HFF-Myc (cell line): ENCODE data around the gene ARRDC1.

Source experiments
- DNase-seq: peaks from one replicate; pipeline ENCODE4 v3.0.0-alpha.2; 2011; ENCODE audit warnings: low read depth; ENCODE audit errors: extremely low read depth
- H3K4me3 ChIP-seq: replicated peaks from 2 replicates; pipeline ENCODE4 v1.5.1; 2011; ENCODE audit warnings: low read depth, mild to moderate bottlenecking, control low read depth, low read length
- CTCF ChIP-seq: IDR thresholded peaks from 2 replicates; pipeline ENCODE4 v1.5.1; 2012; ENCODE audit warnings: mild to moderate bottlenecking, low read depth, low read length, control low read depth; ENCODE audit errors: missing control alignments

ARRDC1 gene

GRCh38 chr9:137604345-137605086, 970 bp upstream of the ARRDC1 start:
- no peak for DNase-seq
- no peak for TF ChIP-seq CTCF

DNA sequence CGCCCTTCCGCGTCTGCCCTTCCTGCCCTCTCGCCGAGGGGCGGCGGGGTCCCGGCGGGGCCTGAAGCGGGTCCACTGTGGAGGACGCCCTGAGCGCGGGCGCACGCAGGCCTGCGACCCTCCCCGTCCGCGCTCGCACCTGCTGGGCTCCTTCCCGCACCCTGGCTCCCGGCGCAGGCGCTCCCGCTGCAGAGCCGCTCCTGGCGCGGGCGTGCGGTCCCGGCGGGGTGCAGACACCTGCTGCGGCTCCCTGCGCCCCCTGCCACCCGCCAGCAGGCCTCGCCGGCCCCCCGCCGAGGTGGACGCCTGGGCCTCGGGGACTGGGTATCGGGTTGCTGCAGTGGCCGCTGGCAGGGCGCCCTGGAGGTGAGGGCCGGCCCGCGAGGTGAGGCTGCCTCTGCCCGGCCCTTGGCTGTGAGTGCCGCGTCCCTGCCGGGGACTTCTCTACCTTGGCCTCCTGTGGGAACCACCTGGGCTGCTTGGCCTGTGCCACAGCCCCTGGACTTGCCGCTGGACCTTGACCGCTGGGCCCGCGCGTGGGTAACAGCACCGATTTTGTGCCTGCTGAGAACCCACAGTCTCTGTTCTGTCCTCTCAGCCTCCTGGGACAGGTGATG, 627 bp downstream of the ARRDC1 start:
- peak overlapping the region; percentile 49 for H3K4me3 ChIP-seq
- no peak for TF ChIP-seq CTCF
- no peak for DNase-seq

More at GRCh38 chr9:137604345-137605086, 970 bp upstream of the ARRDC1 start:
- H3K4me3 ChIP-seq, result peak overlapping the region; percentile 24; the same call in 1 of the 2 replicates

DNA sequence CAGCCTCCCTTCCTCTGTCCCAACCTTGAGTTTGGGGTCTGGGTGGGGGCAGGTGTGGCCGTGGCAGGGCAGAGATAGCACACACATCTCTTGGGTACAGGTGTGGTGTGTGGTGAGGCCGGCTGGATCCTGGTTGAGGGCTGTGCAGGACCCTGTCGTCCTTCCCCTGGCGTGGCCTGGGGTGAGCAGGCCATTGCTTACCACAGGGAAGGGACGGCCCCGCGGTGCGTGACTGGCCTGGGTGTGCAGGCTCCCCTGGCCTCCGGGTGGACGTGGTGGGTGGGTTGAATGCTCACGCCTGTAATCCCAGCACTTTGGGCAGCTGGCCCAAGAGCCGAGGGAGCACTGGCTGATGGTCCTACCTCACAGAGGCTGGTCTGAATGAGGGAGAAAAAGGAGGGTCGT, 1.2 kb downstream of the ARRDC1 start:
- H3K4me3 ChIP-seq, result peak overlapping the region; percentile 49
- no peak for TF ChIP-seq CTCF
- DNase-seq, result no peak

GRCh38 chr9:137607141-137607857, 1.8 kb downstream of the ARRDC1 start:
- DNase-seq, result no peak
- no peak for TF ChIP-seq CTCF
- peak overlapping the region; percentile 49; the same call in 1 of the 2 replicates for H3K4me3 ChIP-seq

DNA sequence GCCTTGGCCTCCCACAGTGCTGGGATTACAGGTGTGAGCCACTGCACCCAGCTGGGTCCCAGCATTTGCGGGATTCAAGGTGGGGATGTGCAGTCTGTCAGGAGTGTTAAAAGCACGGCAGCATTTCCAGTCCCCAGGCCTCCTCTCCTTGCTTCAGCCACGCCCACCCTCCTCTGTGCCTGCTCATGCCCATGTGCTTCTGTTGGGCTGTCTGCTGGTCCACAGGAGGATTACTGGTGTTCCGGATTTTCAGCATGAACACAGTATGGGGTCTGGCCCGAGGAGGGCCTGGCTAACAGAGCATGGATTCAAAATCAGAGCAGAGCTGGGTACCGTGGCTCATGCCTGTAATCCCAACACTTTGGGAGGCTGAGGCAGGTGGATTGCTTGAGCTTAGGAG, 5.5 kb downstream of the ARRDC1 start:
- TF ChIP-seq CTCF, result no peak
- H3K4me3 ChIP-seq, result no peak overlapping the region
- DNase-seq, result no peak

DNA sequence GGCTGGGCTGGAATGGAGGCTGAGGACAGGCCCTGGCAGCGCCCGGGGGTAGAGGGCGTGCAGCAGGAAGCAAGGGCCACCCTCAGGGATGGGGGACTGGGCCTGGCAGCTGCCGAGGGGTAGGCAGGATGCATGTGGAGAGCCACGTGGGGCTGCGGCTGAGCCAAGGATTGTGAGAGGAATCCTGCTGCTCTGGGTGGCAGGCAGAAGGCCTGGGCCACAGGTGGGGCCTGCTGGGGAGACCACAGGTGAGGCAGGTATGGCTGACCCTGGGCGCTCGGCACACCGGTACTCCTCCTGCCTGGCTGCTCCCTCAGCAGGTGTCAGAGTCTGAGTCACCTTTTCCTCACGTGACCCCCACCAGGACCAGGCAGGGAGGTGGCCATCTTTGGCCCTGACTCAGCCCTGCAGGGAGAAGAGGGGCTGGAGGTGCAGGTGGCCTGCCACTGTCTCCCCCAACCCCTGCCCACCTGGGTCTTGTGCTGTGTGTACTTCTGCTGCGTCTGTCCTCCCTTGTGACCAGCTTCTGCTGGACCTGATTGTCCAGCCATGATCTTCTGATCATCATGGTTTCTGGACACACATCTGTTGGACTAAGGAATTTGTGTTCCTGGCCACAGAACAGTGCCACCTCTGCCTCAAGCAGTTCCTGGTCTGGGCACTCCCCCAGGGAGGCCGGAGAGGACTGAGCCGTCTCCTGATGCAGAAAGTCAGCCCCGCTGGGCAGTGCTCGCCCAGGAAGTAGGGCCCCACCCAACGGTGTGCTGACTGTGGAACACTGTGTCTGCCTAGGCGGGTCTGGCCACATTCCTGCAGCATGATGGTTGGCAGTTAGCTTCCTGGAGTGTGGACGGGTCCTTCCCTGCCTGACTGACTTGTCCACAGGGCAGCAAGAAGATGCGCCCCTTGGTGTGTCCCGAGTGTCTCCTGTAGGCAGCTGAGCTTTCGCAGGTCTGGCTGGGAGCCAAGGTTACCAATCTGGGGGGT, 6.4 kb downstream of the ARRDC1 start:
- no peak overlapping the region for H3K4me3 ChIP-seq
- DNase-seq, result no peak
- TF ChIP-seq CTCF, result no peak
